Measurements from ENCODE around the gene KCNH2. TPM values are rescaled to one million over a fixed set of nuclear protein-coding genes. Genes with fewer than 3 reads are reported as not detected.
A peak's percentile ranks its signal among the peaks of the same experiment; 100 is the strongest.

Gene KCNH2
- polyA plus RNA-seq, 3 donors, result not detected

GRCh38 chr7:150912427-150912826, 65.7 kb downstream of the KCNH2 start:
- no peaks in the 10 kb centered on the region for H3K79me2 ChIP-seq (ENCODE audit: insufficient read depth, low read length)
- no peak overlapping the region for H2AFZ ChIP-seq (ENCODE audit: insufficient read depth, low read depth, low read length, poor library complexity, severe bottlenecking)
- H3K9me3 ChIP-seq (replicated peaks in 1 of 2; ENCODE audit: control insufficient read depth in 1 of 2, insufficient read depth in 1 of 2, low read length in 2 of 2), result no peaks in the 10 kb centered on the region
- H3K27ac Mint-ChIP-seq, result no peak overlapping the region
- no peak overlapping the region for H3K4me3 Mint-ChIP-seq
- no peak for TF ChIP-seq CTCF (IDR thresholded peaks at IDR 0.05)
- DNase-seq, result no peak
- H3K27ac ChIP-seq (ENCODE audit: low read depth in 1 of 2, low read length in 2 of 2), result no peak overlapping the region
- peaks cover 0 to 3% (median 0%) of the 10 kb centered on the region in 7 donors for H3K9me3 Mint-ChIP-seq
- H3K4me3 ChIP-seq (replicated peaks in 1 of 3; ENCODE audit: low read depth in 2 of 3, low read length in 3 of 3), result no peak overlapping the region
- H3K4me1 ChIP-seq (ENCODE audit: control insufficient read depth in 1 of 2, insufficient read depth in 2 of 2, low read length in 2 of 2), result no peaks in the 10 kb centered on the region
- H3K36me3 Mint-ChIP-seq, result no peaks in the 10 kb centered on the region
- H3K4me2 ChIP-seq (replicated peaks; ENCODE audit: extremely low read depth, low read length, poor library complexity, severe bottlenecking), result no peak overlapping the region
- peaks cover 15 to 26% (median 24%) of the 10 kb centered on the region in 3 donors for H3K27me3 Mint-ChIP-seq (ENCODE audit: low read depth in 3 of 3)
- H4K20me1 ChIP-seq (ENCODE audit: insufficient read depth, low read length), result no peaks in the 10 kb centered on the region
- no peaks in the 10 kb centered on the region for H3K4me1 Mint-ChIP-seq
- H3K27me3 ChIP-seq (ENCODE audit: control insufficient read depth in 2 of 2, insufficient read depth in 2 of 2, low read length in 2 of 2), result peaks cover 3 to 6% of the 10 kb centered on the region in 2 donors
- no peaks in the 10 kb centered on the region for H3K36me3 ChIP-seq (replicated peaks in 1 of 2; ENCODE audit: control insufficient read depth in 1 of 2, insufficient read depth in 2 of 2, low read length in 2 of 2)
- intact Hi-C loops (cut with micrococcal nuclease), result no loop called here
- 85% methylated on average over 4 of the region's 7 CpGs for whole genome bisulfite sequencing (ENCODE audit: insufficient coverage)
- H3K9ac ChIP-seq (ENCODE audit: insufficient read depth, low read length, poor library complexity, severe bottlenecking), result no peak overlapping the region

DNA sequence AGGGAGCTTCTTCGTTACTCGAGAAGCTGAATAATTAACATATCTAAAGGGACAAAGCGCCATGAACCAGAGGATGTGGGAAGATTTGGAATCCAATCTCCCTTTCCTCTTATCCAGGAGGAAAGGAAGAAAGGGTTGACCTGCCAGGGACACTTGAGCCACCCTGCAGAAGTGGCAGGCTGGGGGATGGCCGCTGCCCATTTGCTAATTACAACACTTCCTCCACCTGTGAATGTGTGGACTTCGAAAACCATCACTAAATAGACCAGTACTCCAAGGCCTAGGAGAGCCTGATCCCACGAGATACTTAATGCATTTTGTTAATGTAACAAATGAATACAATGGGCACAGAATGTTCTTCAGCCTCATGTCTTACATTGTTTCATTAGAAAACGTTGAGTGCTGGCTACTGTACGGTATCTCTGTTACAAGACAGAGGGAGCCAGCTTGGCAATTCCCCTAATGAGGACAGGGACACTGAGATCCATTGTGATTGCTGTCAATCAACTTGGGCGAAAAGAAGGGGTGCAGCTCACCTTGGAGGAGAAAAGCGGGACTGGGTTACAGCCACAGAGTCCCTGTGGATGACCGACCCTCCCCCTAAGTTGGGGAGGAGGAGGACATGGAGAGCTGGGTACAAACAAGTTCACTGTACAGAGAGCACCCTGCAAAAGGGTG, 66.4 kb downstream of the KCNH2 start:
- Histone ChIP-seq H3K27ac (ENCODE audit: low read depth in 1 of 2, low read length in 2 of 2) (no peak overlapping the region), H3K79me2 (ENCODE audit: insufficient read depth, low read length) (no peaks in the 10 kb centered on the region), H3K9me3 (replicated peaks in 1 of 2; ENCODE audit: control insufficient read depth in 1 of 2, insufficient read depth in 1 of 2, low read length in 2 of 2) (no peaks in the 10 kb centered on the region), H3K4me1 (ENCODE audit: control insufficient read depth in 1 of 2, insufficient read depth in 2 of 2, low read length in 2 of 2) (no peaks in the 10 kb centered on the region), H3K4me2 (replicated peaks; ENCODE audit: extremely low read depth, low read length, poor library complexity, severe bottlenecking) (no peak overlapping the region), H3K9ac (ENCODE audit: insufficient read depth, low read length, poor library complexity, severe bottlenecking) (no peak overlapping the region), H3K36me3 (replicated peaks in 1 of 2; ENCODE audit: control insufficient read depth in 1 of 2, insufficient read depth in 2 of 2, low read length in 2 of 2) (no peaks in the 10 kb centered on the region), H3K27me3 (ENCODE audit: control insufficient read depth in 2 of 2, insufficient read depth in 2 of 2, low read length in 2 of 2) (peaks cover 0 to 2% of the 10 kb centered on the region in 2 donors), H3K4me3 (replicated peaks in 1 of 3; ENCODE audit: low read depth in 2 of 3, low read length in 3 of 3) (no peak overlapping the region), H4K20me1 (ENCODE audit: insufficient read depth, low read length) (no peaks in the 10 kb centered on the region), H2AFZ (ENCODE audit: insufficient read depth, low read depth, low read length, poor library complexity, severe bottlenecking) (no peak overlapping the region)
- no peak for DNase-seq
- H3K9me3 Mint-ChIP-seq, result peaks cover 0 to 3% (median 0%) of the 10 kb centered on the region in 7 donors
- intact Hi-C loops (cut with micrococcal nuclease), result no loop called here
- H3K36me3 Mint-ChIP-seq, result no peaks in the 10 kb centered on the region
- no peaks in the 10 kb centered on the region for H3K4me1 Mint-ChIP-seq
- TF ChIP-seq CTCF (IDR thresholded peaks at IDR 0.05), result no peak
- peak overlapping the region in 1 of 2 donors; percentile 24 for H3K4me3 Mint-ChIP-seq
- no peak overlapping the region for H3K27ac Mint-ChIP-seq
- WGBS (ENCODE audit: insufficient coverage), result 93% methylated on average over 5 of the region's 11 CpGs
- H3K27me3 Mint-ChIP-seq (ENCODE audit: low read depth in 3 of 3), result peaks cover 17 to 26% (median 25%) of the 10 kb centered on the region in 3 donors
